ENCODE measurements around the gene SRBD1. TPM values are rescaled to one million over a fixed set of nuclear protein-coding genes. Genes with fewer than 3 reads are reported as not detected.

SRBD1 gene
- total and polyA plus RNA-seq, 4 donors, result 4.0 to 22.2 (median 10.0) TPM

DNA sequence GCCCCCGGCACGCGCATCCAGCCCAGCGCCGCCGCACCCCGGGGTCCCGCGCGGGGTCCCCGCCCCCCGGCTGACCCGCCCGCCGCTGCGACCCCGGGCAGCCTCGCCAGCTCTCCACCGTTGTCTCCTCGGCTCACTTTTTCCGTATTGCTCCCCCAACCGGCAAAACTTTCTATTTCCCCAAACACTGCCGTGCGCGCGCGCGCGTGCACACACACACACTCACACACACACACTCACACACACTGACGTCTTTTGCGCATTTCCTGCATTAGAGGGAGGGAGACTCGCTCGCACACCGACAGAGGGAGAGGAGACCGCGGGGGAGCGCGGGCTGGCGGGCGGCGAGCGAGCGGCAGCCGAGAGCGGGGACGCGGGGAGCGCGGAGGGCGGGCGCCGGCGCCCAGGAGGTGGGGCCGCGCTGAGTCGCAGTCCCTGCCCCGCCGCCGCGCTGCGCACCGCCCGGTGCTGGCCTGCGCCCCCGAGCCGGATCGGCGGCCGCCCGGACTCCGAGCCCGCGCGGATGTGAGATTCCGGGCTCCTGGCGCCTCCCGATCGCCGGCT, 39.9 kb upstream of the SRBD1 start (continued):
- TF ChIP-seq FOXA2 (IDR thresholded peaks at IDR 0.05), result no peak
- TF ChIP-seq, protein P1, sequence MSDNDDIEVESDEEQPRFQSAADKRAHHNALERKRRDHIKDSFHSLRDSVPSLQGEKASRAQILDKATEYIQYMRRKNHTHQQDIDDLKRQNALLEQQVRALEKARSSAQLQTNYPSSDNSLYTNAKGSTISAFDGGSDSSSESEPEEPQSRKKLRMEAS (IDR thresholded peaks at IDR 0.05), result peak; percentile 60
- TF ChIP-seq TAF1 (conservative IDR thresholded peaks at IDR 0.05), result peak; percentile 60

DNA sequence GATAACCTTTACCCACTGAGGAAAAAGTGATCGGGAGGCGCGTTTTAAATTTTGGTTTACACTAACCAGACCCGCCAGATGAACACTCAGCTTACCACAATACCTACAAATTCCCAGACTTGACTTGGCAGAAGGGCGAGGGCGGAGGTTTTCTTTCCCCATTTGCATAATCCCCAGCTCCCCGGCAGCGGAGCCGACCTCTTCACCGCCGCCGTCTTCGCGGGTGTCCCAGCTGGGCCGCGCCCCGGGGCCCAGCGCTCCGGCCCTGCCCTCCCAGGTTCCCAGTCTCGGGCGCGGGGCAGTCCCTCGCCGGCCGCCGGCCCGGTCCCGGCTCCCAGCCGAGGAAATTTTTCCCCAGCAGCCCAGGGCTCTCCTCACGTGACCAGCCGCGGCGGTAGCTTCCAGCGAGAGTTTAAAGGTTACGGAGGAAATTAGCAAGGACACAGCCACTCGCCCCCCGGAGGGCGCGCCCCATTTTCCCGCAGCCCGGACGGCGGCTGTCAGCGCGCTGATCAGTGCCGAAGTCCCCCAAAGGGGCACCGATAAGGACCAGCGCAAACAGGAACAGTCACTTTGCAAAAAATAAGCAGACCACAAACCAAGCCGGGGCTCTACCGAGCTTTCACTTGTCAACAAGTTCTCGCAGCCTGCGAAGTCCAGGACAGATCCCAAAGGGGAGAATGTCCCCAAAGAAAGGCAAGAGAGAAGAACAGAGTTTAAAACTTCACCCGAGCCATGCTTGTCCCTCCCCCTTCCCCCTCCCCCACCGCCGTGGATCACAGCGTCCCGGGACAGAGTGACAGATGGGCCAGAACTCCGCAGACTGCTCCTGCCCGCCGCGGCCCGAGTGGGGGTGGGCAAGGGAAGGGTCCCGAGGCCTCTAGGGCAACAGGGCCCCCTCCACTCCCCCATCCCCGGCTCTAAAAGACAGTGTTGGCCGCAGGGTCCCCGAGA, 39.1 kb upstream of the SRBD1 start:
- Histone ChIP-seq H3K4me1 (ENCODE audit: control insufficient read depth in 4 of 4, insufficient read depth in 4 of 4, low read length in 3 of 4) (peaks cover 7 to 25% (median 16%) of the 10 kb centered on the region in 4 donors), H3K4me3 (ENCODE audit: low read depth in 1 of 3, low read length in 3 of 3) (peak overlapping the region; percentile 82 to 86 (median 83)), H3K27me3 (ENCODE audit: control insufficient read depth in 4 of 4, insufficient read depth in 4 of 4, low read length in 3 of 4) (no peaks in the 10 kb centered on the region), H3K36me3 (ENCODE audit: control insufficient read depth in 4 of 4, insufficient read depth in 3 of 4, low read depth in 1 of 4, low read length in 3 of 4) (no peaks in the 10 kb centered on the region), H3K27ac (ENCODE audit: low read depth in 1 of 2, low read length in 2 of 2) (peak overlapping the region; percentile 98 to 99), H3K9me3 (ENCODE audit: control insufficient read depth in 4 of 4, low read length in 3 of 4) (no peaks in the 10 kb centered on the region), H3K9ac (ENCODE audit: low read depth in 1 of 2, low read length in 2 of 2) (peak overlapping the region; percentile 89 to 99)
- TF ChIP-seq, protein P2, sequence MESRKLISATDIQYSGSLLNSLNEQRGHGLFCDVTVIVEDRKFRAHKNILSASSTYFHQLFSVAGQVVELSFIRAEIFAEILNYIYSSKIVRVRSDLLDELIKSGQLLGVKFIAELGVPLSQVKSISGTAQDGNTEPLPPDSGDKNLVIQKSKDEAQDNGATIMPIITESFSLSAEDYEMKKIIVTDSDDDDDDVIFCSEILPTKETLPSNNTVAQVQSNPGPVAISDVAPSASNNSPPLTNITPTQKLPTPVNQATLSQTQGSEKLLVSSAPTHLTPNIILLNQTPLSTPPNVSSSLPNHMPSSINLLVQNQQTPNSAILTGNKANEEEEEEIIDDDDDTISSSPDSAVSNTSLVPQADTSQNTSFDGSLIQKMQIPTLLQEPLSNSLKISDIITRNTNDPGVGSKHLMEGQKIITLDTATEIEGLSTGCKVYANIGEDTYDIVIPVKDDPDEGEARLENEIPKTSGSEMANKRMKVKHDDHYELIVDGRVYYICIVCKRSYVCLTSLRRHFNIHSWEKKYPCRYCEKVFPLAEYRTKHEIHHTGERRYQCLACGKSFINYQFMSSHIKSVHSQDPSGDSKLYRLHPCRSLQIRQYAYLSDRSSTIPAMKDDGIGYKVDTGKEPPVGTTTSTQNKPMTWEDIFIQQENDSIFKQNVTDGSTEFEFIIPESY (IDR thresholded peaks at IDR 0.05), result no peak
- TF ChIP-seq FOXA2 (IDR thresholded peaks at IDR 0.05) (no peak), TAF1 (conservative IDR thresholded peaks at IDR 0.05) (peak; percentile 39), RXRA (IDR thresholded peaks at IDR 0.05) (peak; percentile 38 to 47), HNF4G (IDR thresholded peaks at IDR 0.05) (no peak), EGR1 (IDR thresholded peaks at IDR 0.05; ENCODE audit: low read depth in 2 of 2) (peak in 1 of 2 donors; percentile 51), SP1 (IDR thresholded peaks at IDR 0.05) (peak; percentile 43), JUND (IDR thresholded peaks at IDR 0.05) (no peak), NR2F2 (IDR thresholded peaks at IDR 0.05) (peak; percentile 56), HNF4A (conservative IDR thresholded peaks at IDR 0.05) (peak in 1 of 2 donors; percentile 28), GABPA (IDR thresholded peaks at IDR 0.05 in 1 of 2, conservative IDR thresholded peaks at IDR 0.05 in 1 of 2) (no peak), YY1 (IDR thresholded peaks at IDR 0.05) (peak; percentile 34), FOXA1 (IDR thresholded peaks at IDR 0.05) (no peak), RAD21 (IDR thresholded peaks at IDR 0.05) (no peak)
- TF ChIP-seq, protein P3, sequence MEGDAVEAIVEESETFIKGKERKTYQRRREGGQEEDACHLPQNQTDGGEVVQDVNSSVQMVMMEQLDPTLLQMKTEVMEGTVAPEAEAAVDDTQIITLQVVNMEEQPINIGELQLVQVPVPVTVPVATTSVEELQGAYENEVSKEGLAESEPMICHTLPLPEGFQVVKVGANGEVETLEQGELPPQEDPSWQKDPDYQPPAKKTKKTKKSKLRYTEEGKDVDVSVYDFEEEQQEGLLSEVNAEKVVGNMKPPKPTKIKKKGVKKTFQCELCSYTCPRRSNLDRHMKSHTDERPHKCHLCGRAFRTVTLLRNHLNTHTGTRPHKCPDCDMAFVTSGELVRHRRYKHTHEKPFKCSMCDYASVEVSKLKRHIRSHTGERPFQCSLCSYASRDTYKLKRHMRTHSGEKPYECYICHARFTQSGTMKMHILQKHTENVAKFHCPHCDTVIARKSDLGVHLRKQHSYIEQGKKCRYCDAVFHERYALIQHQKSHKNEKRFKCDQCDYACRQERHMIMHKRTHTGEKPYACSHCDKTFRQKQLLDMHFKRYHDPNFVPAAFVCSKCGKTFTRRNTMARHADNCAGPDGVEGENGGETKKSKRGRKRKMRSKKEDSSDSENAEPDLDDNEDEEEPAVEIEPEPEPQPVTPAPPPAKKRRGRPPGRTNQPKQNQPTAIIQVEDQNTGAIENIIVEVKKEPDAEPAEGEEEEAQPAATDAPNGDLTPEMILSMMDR (IDR thresholded peaks at IDR 0.05; ENCODE audit: low read depth, low read length, missing input control), result no peak
- TF ChIP-seq, protein P4, sequence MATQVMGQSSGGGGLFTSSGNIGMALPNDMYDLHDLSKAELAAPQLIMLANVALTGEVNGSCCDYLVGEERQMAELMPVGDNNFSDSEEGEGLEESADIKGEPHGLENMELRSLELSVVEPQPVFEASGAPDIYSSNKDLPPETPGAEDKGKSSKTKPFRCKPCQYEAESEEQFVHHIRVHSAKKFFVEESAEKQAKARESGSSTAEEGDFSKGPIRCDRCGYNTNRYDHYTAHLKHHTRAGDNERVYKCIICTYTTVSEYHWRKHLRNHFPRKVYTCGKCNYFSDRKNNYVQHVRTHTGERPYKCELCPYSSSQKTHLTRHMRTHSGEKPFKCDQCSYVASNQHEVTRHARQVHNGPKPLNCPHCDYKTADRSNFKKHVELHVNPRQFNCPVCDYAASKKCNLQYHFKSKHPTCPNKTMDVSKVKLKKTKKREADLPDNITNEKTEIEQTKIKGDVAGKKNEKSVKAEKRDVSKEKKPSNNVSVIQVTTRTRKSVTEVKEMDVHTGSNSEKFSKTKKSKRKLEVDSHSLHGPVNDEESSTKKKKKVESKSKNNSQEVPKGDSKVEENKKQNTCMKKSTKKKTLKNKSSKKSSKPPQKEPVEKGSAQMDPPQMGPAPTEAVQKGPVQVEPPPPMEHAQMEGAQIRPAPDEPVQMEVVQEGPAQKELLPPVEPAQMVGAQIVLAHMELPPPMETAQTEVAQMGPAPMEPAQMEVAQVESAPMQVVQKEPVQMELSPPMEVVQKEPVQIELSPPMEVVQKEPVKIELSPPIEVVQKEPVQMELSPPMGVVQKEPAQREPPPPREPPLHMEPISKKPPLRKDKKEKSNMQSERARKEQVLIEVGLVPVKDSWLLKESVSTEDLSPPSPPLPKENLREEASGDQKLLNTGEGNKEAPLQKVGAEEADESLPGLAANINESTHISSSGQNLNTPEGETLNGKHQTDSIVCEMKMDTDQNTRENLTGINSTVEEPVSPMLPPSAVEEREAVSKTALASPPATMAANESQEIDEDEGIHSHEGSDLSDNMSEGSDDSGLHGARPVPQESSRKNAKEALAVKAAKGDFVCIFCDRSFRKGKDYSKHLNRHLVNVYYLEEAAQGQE (IDR thresholded peaks at IDR 0.05), result no peak
- TF ChIP-seq, protein P1 (IDR thresholded peaks at IDR 0.05), result no peak
- TF ChIP-seq, protein P5, sequence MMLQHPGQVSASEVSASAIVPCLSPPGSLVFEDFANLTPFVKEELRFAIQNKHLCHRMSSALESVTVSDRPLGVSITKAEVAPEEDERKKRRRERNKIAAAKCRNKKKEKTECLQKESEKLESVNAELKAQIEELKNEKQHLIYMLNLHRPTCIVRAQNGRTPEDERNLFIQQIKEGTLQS (IDR thresholded peaks at IDR 0.05), result no peak
- under 1% methylated on average over 66 of the region's 66 CpGs for WGBS
- peak; percentile 61 for DNase-seq (ENCODE audit: low spot score)
